ENCODE results near the gene SINHCAF. TPM values are rescaled to one million over a fixed set of nuclear protein-coding genes. Genes with fewer than 3 reads are reported as not detected.

The SINHCAF gene
- total and polyA plus RNA-seq, 2 experiments from 2014 or later = 581 to 686 TPM

GRCh38 chr12:31370531-31371255 lies 44.7 kb upstream of the SINHCAF start:
- Histone ChIP-seq H2AFZ (no peak overlapping the region), H3F3A (replicated peaks; ENCODE audit: low read depth) (0 out of 2 replicates have a peak, but pooled peaks cover 4% of the 10 kb centered on the region), H4K20me1 (replicated peaks; ENCODE audit: insufficient read depth) (no peaks in the 10 kb centered on the region), H3K36me3 (ENCODE audit: insufficient read depth) (no peaks in the 10 kb centered on the region), H3K27ac (ENCODE audit: low read depth) (peak overlapping the region; percentile 99), H3K4me2 (peak overlapping the region; percentile 55), H3K27me3 (ENCODE audit: insufficient read depth) (no peaks in the 10 kb centered on the region), H3K4me3 (peak overlapping the region; percentile 45), H3K79me2 (replicated peaks; ENCODE audit: insufficient read depth) (peaks cover 17% of the 10 kb centered on the region), H3K4me1 (ENCODE audit: insufficient read depth) (peaks cover 18% of the 10 kb centered on the region; the same call in 1 of the 2 replicates), H3K9me2 (ENCODE audit: insufficient read depth) (no peaks in the 10 kb centered on the region)
- ATAC-seq = peak; percentile 86
- TF ChIP-seq NANOG (IDR thresholded peaks at IDR 0.05; ENCODE audit: borderline replicate concordance) (peak; percentile 29; the same call in 1 of the 2 replicates), ZNF114 (CRISPR knock-in tag; IDR thresholded peaks at IDR 0.05) (no peak), EZH2 (IDR thresholded peaks at IDR 0.05; ENCODE audit: low read depth, unreplicated experiment) (no peak), CREB1 (CRISPR knock-in tag; IDR thresholded peaks at IDR 0.05; ENCODE audit: low read depth) (0 out of 2 replicates have a peak, but pooled peaks have one; percentile 10), POLR2AphosphoS5 (IDR thresholded peaks at IDR 0.05; ENCODE audit: low read depth) (peak; percentile 80), REST (IDR thresholded peaks at IDR 0.05; ENCODE audit: unreplicated experiment) (no peak), CTCF (conservative IDR thresholded peaks at IDR 0.05; ENCODE audit: low read depth in 2 of 2) (no peak), STAT1 (IDR thresholded peaks at IDR 0.05; ENCODE audit: unreplicated experiment) (no peak), ZNF331 (CRISPR knock-in tag; IDR thresholded peaks at IDR 0.05; ENCODE audit: low read depth) (no peak), JUNB (IDR thresholded peaks at IDR 0.05; ENCODE audit: unreplicated experiment) (no peak), ZNF462 (CRISPR knock-in tag; IDR thresholded peaks at IDR 0.05) (peak; percentile 75; the same call in 1 of the 2 replicates), EZH2phosphoT487 (IDR thresholded peaks at IDR 0.05; ENCODE audit: unreplicated experiment) (no peak)
- TF ChIP-seq, protein P1, sequence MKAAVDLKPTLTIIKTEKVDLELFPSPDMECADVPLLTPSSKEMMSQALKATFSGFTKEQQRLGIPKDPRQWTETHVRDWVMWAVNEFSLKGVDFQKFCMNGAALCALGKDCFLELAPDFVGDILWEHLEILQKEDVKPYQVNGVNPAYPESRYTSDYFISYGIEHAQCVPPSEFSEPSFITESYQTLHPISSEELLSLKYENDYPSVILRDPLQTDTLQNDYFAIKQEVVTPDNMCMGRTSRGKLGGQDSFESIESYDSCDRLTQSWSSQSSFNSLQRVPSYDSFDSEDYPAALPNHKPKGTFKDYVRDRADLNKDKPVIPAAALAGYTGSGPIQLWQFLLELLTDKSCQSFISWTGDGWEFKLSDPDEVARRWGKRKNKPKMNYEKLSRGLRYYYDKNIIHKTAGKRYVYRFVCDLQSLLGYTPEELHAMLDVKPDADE (IDR thresholded peaks at IDR 0.05) = no peak
- H3K27me3 Mint-ChIP-seq (ENCODE audit: insufficient read depth, low read depth, poor library complexity) = peaks cover 15% of the 10 kb centered on the region
- H3K4me3 Mint-ChIP-seq = peak overlapping the region; percentile 70
- peaks cover 3% of the 10 kb centered on the region; the same call in 2 of the 3 replicates for H3K36me3 Mint-ChIP-seq (ENCODE audit: low read depth)
- H3K9me3 Mint-ChIP-seq = no peaks in the 10 kb centered on the region; the same call in 2 of the 3 replicates
- H3K27ac Mint-ChIP-seq = peak overlapping the region; percentile 99
- peaks cover 39% of the 10 kb centered on the region for H3K4me1 Mint-ChIP-seq
- DNase-seq (ENCODE audit: low spot score) = peak; percentile 97
